Measurements from ENCODE around the gene ITPKA. TPM values are rescaled to one million over a fixed set of nuclear protein-coding genes. Genes with fewer than 3 reads are reported as not detected.
"Not testable (repeated sequence)": the region's sequence is repeated elsewhere in the genome, so short reads cannot be mapped to it uniquely, and the experiment has no call there.

The ITPKA gene
- total RNA-seq: under 1 TPM in 1 of 2 experiments, not detected in 1; 0.35 TPM

GRCh38 chr15:41493205-41493901, at the start of gene ITPKA:
ITPKA (plus strand) TSS chr15:41493874; CDS start chr15:41493928, 54 bp downstream.
- Mint-ChIP-seq H3K27ac (no peak within 1 kb of the TSS), H3K27me3 (peaks cover 44% of the 10 kb centered on the region)

GRCh38 chr15:41445399-41445798, 48.3 kb upstream of the ITPKA start:
- H3K9me3 Mint-ChIP-seq: no peaks in the 10 kb centered on the region
- H3K27me3 Mint-ChIP-seq: no peaks in the 10 kb centered on the region
- no peak overlapping the region for H3K27ac Mint-ChIP-seq
- peaks cover 11% of the 10 kb centered on the region for H3K36me3 Mint-ChIP-seq (ENCODE audit: low read depth)
- H3K4me3 Mint-ChIP-seq: no peak overlapping the region
- no peak for DNase-seq
- ChIA-PET POLR2A (no interaction called here), CTCF (interaction anchor here (1.0 to 1.8 kb wide), 2 partner anchors 14 to 215 kb away, joined by 4 to 8 read pairs; partner anchors contain the start of gene EXD1)
- H3K4me1 Mint-ChIP-seq: peaks cover 23% of the 10 kb centered on the region

More at GRCh38 chr15:41493205-41493901, at the start of gene ITPKA:
- H3K9me3 Mint-ChIP-seq: no peaks in the 10 kb centered on the region
- no peaks in the 10 kb centered on the region for H3K36me3 Mint-ChIP-seq (ENCODE audit: low read depth)
- peak; percentile 71 for DNase-seq
- H3K4me1 Mint-ChIP-seq: peaks cover 34% of the 10 kb centered on the region
- POLR2A ChIA-PET: no interaction called here
- H3K4me3 Mint-ChIP-seq: peak within 1 kb of the TSS; percentile 71
- CTCF ChIA-PET: interaction anchor here (0.6 to 2.2 kb wide), 3 partner anchors 20 to 589 kb away, joined by 3 to 8 read pairs (median 4); no protein-coding TSS in a partner anchor

- H3K4me3 Mint-ChIP-seq: no peak overlapping the region
- H3K27ac Mint-ChIP-seq: peak overlapping the region; percentile 21
- H3K9me3 Mint-ChIP-seq: no peaks in the 10 kb centered on the region
- CTCF ChIA-PET: interaction anchor here (1.0 kb wide), 1 partner anchor 16 kb away, joined by 4 read pairs; no protein-coding TSS in a partner anchor
- DNase-seq: no peak
- peaks cover 5% of the 10 kb centered on the region for H3K4me1 Mint-ChIP-seq
- POLR2A ChIA-PET: no interaction called here
- peaks cover 29% of the 10 kb centered on the region for H3K36me3 Mint-ChIP-seq (ENCODE audit: low read depth)
- H3K27me3 Mint-ChIP-seq: no peaks in the 10 kb centered on the region
These were observed 31.4 kb upstream of the ITPKA start for GRCh38 chr15:41462084-41462795.

GRCh38 chr15:41464889-41465580, 28.6 kb upstream of the ITPKA start:
- H3K4me3 Mint-ChIP-seq: no peak overlapping the region
- ChIA-PET POLR2A (no interaction called here), CTCF (interaction anchor here (0.5 to 2.9 kb wide), 18 partner anchors 11 to 561 kb away, joined by 3 to 14 read pairs (median 4); partner anchors contain the start of genes ITPKA, RPAP1 and TYRO3)
- H3K4me1 Mint-ChIP-seq: peaks cover 5% of the 10 kb centered on the region
- H3K27ac Mint-ChIP-seq: no peak overlapping the region
- H3K36me3 Mint-ChIP-seq (ENCODE audit: low read depth): peaks cover 31% of the 10 kb centered on the region
- DNase-seq: no peak
- H3K27me3 Mint-ChIP-seq: no peaks in the 10 kb centered on the region
- no peaks in the 10 kb centered on the region for H3K9me3 Mint-ChIP-seq

GRCh38 chr15:41465822-41466421, 27.8 kb upstream of the ITPKA start:
- Mint-ChIP-seq H3K4me1 (peaks cover 5% of the 10 kb centered on the region), H3K27me3 (no peaks in the 10 kb centered on the region), H3K4me3 (no peak overlapping the region), H3K9me3 (no peaks in the 10 kb centered on the region), H3K27ac (no peak overlapping the region), H3K36me3 (ENCODE audit: low read depth) (peaks cover 37% of the 10 kb centered on the region)
- CTCF ChIA-PET: interaction anchor here (0.6 to 2.9 kb wide), 25 partner anchors 10 to 562 kb away, joined by 3 to 14 read pairs (median 3); partner anchors contain the start of genes ITPKA, MAPKBP1, RPAP1 and TYRO3
- POLR2A ChIA-PET: interaction anchor here (0.7 kb wide), 1 partner anchor 78 kb away, joined by 3 read pairs; the partner anchor contains the start of gene RPAP1
- DNase-seq: peak; percentile 50

- Mint-ChIP-seq H3K4me1 (peaks cover 5% of the 10 kb centered on the region), H3K27me3 (no peaks in the 10 kb centered on the region), H3K4me3 (no peak overlapping the region), H3K36me3 (ENCODE audit: low read depth) (peaks cover 42% of the 10 kb centered on the region), H3K27ac (no peak overlapping the region), H3K9me3 (no peaks in the 10 kb centered on the region)
- POLR2A ChIA-PET: interaction anchor here (0.7 kb wide), 1 partner anchor 78 kb away, joined by 3 read pairs; the partner anchor contains the start of gene RPAP1
- no peak for DNase-seq
- CTCF ChIA-PET: interaction anchor here (0.8 to 2.9 kb wide), 13 partner anchors 9 to 523 kb away, joined by 3 to 14 read pairs (median 4); partner anchors contain the start of genes ITPKA and MAPKBP1
These were observed 27.0 kb upstream of the ITPKA start for GRCh38 chr15:41466711-41467110.

GRCh38 chr15:41469644-41470043, 24.0 kb upstream of the ITPKA start:
- H3K4me1 Mint-ChIP-seq, POLR2A ChIA-PET, H3K9me3 Mint-ChIP-seq, DNase-seq, H3K4me3 Mint-ChIP-seq, H3K27ac Mint-ChIP-seq, H3K27me3 Mint-ChIP-seq: not testable (repeated sequence)
- peaks cover 38% of the 10 kb centered on the region for H3K36me3 Mint-ChIP-seq (ENCODE audit: low read depth)
- CTCF ChIA-PET: interaction anchor here (0.6 to 1.9 kb wide), 4 partner anchors 13 to 79 kb away, joined by 3 to 7 read pairs (median 5); no protein-coding TSS in a partner anchor

- Mint-ChIP-seq H3K36me3 (ENCODE audit: low read depth) (peaks cover 45% of the 10 kb centered on the region), H3K27ac (no peak overlapping the region)
- POLR2A ChIA-PET: no interaction called here
These were observed 20.3 kb upstream of the ITPKA start for GRCh38 chr15:41473418-41473817.

GRCh38 chr15:41474436-41474835, 19.2 kb upstream of the ITPKA start:
- Mint-ChIP-seq H3K36me3 (ENCODE audit: low read depth) (peaks cover 49% of the 10 kb centered on the region), H3K27ac (no peak overlapping the region), H3K27me3 (no peaks in the 10 kb centered on the region), H3K9me3 (no peaks in the 10 kb centered on the region), H3K4me1 (no peaks in the 10 kb centered on the region), H3K4me3 (no peak overlapping the region)
- POLR2A ChIA-PET: no interaction called here
- CTCF ChIA-PET: interaction anchor here (1.2 kb wide), 1 partner anchor 9 kb away, joined by 3 read pairs; no protein-coding TSS in a partner anchor
- DNase-seq: no peak

More at GRCh38 chr15:41473418-41473817, 20.3 kb upstream of the ITPKA start:
- H3K4me3 Mint-ChIP-seq: no peak overlapping the region
- no peak for DNase-seq
- no peaks in the 10 kb centered on the region for H3K4me1 Mint-ChIP-seq
- CTCF ChIA-PET: interaction anchor here (0.6 to 1.2 kb wide), 6 partner anchors 10 to 159 kb away, joined by 3 to 4 read pairs (median 3); no protein-coding TSS in a partner anchor
- H3K27me3 Mint-ChIP-seq: no peaks in the 10 kb centered on the region
- no peaks in the 10 kb centered on the region for H3K9me3 Mint-ChIP-seq

GRCh38 chr15:41474941-41475340, 18.7 kb upstream of the ITPKA start:
- Mint-ChIP-seq H3K4me1 (no peaks in the 10 kb centered on the region), H3K27ac (no peak overlapping the region), H3K36me3 (ENCODE audit: low read depth) (peaks cover 45% of the 10 kb centered on the region), H3K4me3 (no peak overlapping the region), H3K27me3 (no peaks in the 10 kb centered on the region), H3K9me3 (no peaks in the 10 kb centered on the region)
- DNase-seq: no peak
- CTCF ChIA-PET: no interaction called here
- POLR2A ChIA-PET: no interaction called here

- H3K36me3 Mint-ChIP-seq (ENCODE audit: low read depth): peaks cover 49% of the 10 kb centered on the region
- no peak overlapping the region for H3K4me3 Mint-ChIP-seq
- no peaks in the 10 kb centered on the region for H3K4me1 Mint-ChIP-seq
- no peaks in the 10 kb centered on the region for H3K9me3 Mint-ChIP-seq
- H3K27ac Mint-ChIP-seq: no peak overlapping the region
- no peaks in the 10 kb centered on the region for H3K27me3 Mint-ChIP-seq
- DNase-seq: no peak
- CTCF ChIA-PET: interaction anchor here (1.1 kb wide), 1 partner anchor 10 kb away, joined by 6 read pairs; no protein-coding TSS in a partner anchor
- POLR2A ChIA-PET: no interaction called here
These were observed 17.1 kb upstream of the ITPKA start for GRCh38 chr15:41476416-41477048.
